Parathyroid adenoma (tissue), 2 donors: ENCODE measurements around the gene GPATCH3.
"Not testable (repeated sequence)": the region's sequence is repeated elsewhere in the genome, so short reads cannot be mapped to it uniquely, and the experiment has no call there.

Experiments
- H2AFZ ChIP-seq: fragments of 300-600 bp; sonication (generic); one replicate; pipeline ENCODE4 v1.7.0; 2017; ENCODE audit warnings: antibody characterized with exemption, mild to moderate bottlenecking
- H3K27ac ChIP-seq: fragments of 300-600 bp; sonication (generic); one replicate; pipeline ENCODE4 v1.7.0; 2017
- H3K27me3 ChIP-seq: fragments of 300-600 bp; sonication (generic); one replicate; pipeline ENCODE4 v1.7.0; 2017; ENCODE audit warnings: low read length; ENCODE audit not compliant: control insufficient read depth, insufficient read depth
- H3K36me3 ChIP-seq: fragments of 300-600 bp; sonication (generic); one replicate; pipeline ENCODE4 v1.7.0; 2017; ENCODE audit warnings: low read length; ENCODE audit not compliant: control insufficient read depth, insufficient read depth
- H3K4me1 ChIP-seq: fragments of 300-600 bp; sonication (generic); one replicate; pipeline ENCODE4 v1.7.0; 2017; ENCODE audit warnings: control low read depth
- H3K4me2 ChIP-seq: fragments of 300-600 bp; sonication (generic); one replicate; pipeline ENCODE4 v1.7.0; 2017; ENCODE audit warnings: low read length
- H3K4me3 ChIP-seq: fragments of 300-600 bp; sonication (generic); one replicate; pipeline ENCODE4 v1.7.0; 2017; ENCODE audit warnings: low read depth, low read length
- H3K79me2 ChIP-seq: fragments of 300-600 bp; sonication (generic); one replicate; pipeline ENCODE4 v1.7.0; 2017; ENCODE audit warnings: control low read depth
- H3K9ac ChIP-seq: fragments of 300-600 bp; sonication (generic); one replicate; pipeline ENCODE4 v1.7.0; 2017; ENCODE audit warnings: mild to moderate bottlenecking
- H3K9me3 ChIP-seq: fragments of 300-600 bp; sonication (generic); one replicate; pipeline ENCODE4 v1.7.0; 2017; ENCODE audit warnings: low read length; ENCODE audit not compliant: control insufficient read depth
- CTCF ChIP-seq: fragments of 300-600 bp; sonication (generic); IDR thresholded peaks from one replicate; pipeline ENCODE4 v1.7.0; 2017; ENCODE audit warnings: antibody characterized with exemption, mild to moderate bottlenecking
- donor health status: primary hyperparathyroidism.

Gene GPATCH3

DNA sequence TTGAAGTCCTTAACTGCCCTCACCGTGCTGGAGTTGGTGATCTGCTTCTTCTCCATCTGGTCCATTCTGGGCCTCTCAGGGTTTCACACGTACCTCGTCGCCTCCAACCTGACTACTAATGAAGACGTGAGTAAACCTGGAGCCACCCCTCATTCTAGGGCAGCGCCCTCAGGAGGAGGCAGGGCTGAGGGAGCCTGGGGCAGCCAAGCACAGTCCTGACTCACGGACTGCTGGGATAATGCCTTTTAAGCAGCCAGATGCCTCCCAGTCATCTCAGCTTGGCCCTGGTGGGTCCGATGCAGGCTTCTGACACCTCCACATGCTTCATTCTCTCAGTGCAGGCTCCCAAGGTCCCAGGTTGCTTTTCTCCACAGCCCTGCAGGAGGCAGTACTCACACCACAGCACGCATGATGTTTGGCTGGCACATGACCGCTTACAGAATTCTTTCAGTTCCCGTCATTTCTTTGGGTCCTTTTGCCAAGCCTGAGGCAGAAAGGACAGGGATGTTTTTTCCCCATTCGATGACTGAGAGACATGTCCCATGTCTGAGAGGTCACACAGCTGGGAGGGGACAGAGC is 49.1 kb downstream of the GPATCH3 start:
- Histone ChIP-seq H3K79me2 (no peaks in the 10 kb centered on the region), H3K27ac (no peak overlapping the region), H3K4me2 (no peak overlapping the region), H3K9ac (no peak overlapping the region), H3K9me3 (no peaks in the 10 kb centered on the region), H3K4me1 (no peaks in the 10 kb centered on the region), H3K27me3 (no peaks in the 10 kb centered on the region), H3K4me3 (no peak overlapping the region), H3K36me3 (no peaks in the 10 kb centered on the region), H2AFZ (no peak overlapping the region)
- TF ChIP-seq CTCF = no peak

DNA sequence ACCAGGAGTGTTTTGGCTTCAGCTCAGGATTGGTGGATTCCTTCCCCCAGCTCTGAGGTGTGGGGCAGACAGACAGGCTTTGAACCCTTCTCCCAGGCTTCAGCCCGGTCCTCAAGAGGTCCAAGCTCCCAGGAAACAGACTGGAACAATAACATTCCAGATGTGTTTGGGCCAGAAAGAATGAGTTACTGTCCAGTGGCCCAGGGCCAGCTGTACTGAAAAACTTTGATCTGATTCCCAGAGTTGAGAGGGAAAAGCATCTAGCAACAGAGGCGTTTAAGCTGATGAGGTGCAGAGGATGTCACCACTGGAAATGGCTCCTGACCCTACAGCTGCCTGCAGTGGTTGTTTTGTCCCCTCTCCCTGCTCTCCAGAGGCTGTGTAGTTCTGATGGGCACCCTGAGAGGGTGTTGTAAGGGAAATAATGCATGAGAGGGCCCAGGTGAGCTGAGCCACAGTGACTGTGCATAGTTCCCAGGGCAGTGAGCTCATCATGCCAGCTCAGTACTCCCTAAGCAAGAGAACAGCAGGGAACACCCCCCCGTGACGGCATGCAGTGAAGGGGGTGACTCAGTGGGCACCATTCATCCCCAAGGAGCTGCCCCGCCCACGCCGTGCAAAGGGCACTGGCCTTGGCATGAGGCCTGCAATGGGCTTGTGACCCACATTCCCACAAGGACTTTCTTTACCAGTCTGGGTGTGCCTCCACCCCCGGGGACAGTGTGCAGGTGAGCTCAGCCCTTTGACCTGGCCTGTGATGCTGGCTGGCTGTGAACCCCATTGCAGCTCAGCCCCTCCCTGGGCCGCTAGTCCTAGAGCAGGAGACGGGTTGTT is 51.1 kb downstream of the GPATCH3 start:
- Histone ChIP-seq H3K4me1 (no peaks in the 10 kb centered on the region), H3K79me2 (no peaks in the 10 kb centered on the region), H2AFZ (no peak overlapping the region), H3K4me2 (no peak overlapping the region), H3K27ac (no peak overlapping the region), H3K9ac (no peak overlapping the region), H3K9me3 (no peaks in the 10 kb centered on the region), H3K4me3 (no peak overlapping the region), H3K36me3 (no peaks in the 10 kb centered on the region), H3K27me3 (no peaks in the 10 kb centered on the region)
- TF ChIP-seq CTCF = no peak

DNA sequence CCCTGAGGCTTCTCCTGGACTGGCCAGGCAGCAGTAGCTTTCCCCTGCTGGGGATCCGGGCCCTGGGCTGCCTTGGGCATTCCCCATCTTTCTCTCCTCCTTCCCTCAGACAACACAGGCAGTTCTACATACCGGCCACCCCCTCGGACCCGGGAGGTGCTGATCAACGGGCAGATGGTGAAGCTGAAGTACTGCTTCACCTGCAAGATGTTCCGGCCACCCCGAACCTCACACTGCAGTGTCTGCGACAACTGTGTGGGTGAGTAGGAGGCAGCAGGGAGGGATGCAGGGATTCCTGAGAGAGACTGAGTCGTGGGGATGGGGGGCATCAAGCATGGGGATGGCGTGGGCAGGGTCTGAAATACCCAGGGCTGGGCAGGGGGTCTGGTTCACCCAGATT is 51.8 kb downstream of the GPATCH3 start:
- Histone ChIP-seq H3K9ac (no peak overlapping the region), H3K9me3 (no peaks in the 10 kb centered on the region), H3K27ac (no peak overlapping the region), H2AFZ (no peak overlapping the region), H3K79me2 (no peaks in the 10 kb centered on the region), H3K4me2 (no peak overlapping the region), H3K4me1 (no peaks in the 10 kb centered on the region), H3K36me3 (no peaks in the 10 kb centered on the region), H3K27me3 (no peaks in the 10 kb centered on the region), H3K4me3 (no peak overlapping the region)
- no peak for TF ChIP-seq CTCF

DNA sequence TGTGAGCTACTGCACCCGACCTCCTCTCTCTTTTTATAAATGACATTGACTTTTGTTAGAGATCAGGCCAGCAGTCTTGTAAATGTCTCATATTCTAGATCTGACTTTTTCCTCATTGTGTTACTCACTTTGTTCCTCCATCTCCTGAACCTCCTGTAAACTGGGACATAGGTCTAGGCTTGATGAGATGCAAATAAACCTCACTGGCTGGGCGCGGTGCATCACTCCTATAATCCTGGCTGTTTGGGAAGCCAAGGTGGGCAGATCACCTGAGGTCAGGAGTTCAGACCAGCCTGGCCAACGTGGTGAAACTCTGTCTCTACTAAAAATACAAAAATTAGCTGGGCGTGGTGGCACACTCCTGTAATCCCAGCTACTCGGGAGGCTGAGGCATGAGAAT is 52.4 kb downstream of the GPATCH3 start:
- not testable (repeated sequence) for H3K27me3 ChIP-seq, H3K4me3 ChIP-seq, H3K79me2 ChIP-seq, H3K9ac ChIP-seq, H3K4me1 ChIP-seq, H3K27ac ChIP-seq, H3K36me3 ChIP-seq, H2AFZ ChIP-seq, H3K4me2 ChIP-seq, H3K9me3 ChIP-seq

GRCh38 chr1:26844424-26845196 is 55.7 kb downstream of the GPATCH3 start:
- Histone ChIP-seq H3K4me2 (no peak overlapping the region), H3K27me3 (no peaks in the 10 kb centered on the region), H3K9me3 (no peaks in the 10 kb centered on the region), H3K27ac (no peak overlapping the region), H3K36me3 (no peaks in the 10 kb centered on the region), H3K4me3 (no peak overlapping the region), H3K4me1 (no peaks in the 10 kb centered on the region), H3K9ac (no peak overlapping the region), H2AFZ (no peak overlapping the region), H3K79me2 (no peaks in the 10 kb centered on the region)
- no peak for TF ChIP-seq CTCF
